Kidney capillary endothelial cell (primary cell): ENCODE data around the gene BBS2.

Experiments used
- DNase-seq: peaks from one replicate; pipeline ENCODE4 v3.0.0-alpha.2; 2018; ENCODE audit warnings: low spot score

The BBS2 gene

DNA sequence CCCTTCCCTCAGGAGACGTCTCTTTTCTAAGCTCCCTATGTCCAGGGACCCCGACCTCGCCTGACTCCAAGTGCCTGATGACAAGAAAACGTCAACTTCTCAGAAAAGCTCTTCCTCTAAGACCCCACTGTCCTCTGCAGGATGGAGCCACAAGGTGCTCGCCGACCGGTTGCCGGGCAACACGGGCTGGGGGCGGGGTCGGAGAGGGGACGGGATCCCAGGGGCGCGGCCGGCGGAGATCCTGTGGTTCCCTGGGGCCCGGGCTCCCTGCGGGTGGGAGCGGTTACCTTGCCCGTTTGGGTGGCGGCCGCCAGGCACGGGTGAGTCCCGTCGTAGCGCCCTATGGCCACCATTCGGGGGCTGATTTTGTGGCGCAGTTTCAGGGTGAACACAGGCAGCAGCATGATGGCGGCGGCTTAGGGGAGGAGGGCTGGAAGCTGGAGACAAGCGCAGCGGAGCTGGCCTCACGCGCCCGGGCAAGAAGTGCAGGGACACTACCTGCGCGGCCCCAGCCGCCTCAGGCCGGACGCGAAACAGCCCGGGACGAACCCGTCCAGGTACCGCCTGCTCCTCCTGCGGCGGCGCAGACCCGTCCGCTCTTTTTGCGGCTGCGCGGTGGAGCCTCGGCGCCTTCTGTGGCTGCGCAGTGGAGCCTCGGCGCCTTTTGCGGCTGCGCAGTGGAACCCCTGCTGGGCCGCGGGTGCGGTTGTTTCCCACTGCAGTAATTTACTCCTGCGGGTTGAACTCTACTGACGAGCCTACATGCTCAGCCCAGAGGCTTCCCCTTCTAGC, at the start of gene BBS2:
TSS of gene BBS2 (minus strand) at position 566 of the 792 bp plus-strand sequence. CDS start at position 404, 162 bp downstream.
- peak; percentile 73 for DNase-seq

- no peak for DNase-seq
Measured at GRCh38 chr16:56564793-56565477, 45.1 kb upstream of the BBS2 start, which contains the start of gene MT4. Gene MT4 (plus strand): TSS chr16:56565073. CDS start chr16:56565129, 56 bp downstream.

DNA sequence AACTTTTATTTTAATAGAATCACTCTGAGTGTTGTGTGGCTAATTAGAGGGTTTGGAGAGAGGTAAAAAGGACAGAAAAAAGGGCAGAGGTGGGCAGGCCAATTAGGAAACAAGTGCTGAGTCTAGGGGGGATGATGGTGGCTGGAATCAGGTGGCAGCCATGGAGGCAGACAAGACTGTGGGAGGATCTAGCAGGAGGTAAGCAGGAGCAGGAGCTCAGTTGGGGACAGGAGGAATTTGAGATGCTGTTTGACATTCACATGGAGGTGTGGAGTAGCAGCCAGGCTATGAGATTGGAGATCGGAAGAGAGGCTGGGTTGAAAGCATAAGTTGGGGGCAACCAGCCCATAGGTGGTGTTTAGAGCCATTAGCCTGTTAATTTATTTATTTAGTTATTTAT, 41.3 kb upstream of the BBS2 start:
- no peak for DNase-seq

DNA sequence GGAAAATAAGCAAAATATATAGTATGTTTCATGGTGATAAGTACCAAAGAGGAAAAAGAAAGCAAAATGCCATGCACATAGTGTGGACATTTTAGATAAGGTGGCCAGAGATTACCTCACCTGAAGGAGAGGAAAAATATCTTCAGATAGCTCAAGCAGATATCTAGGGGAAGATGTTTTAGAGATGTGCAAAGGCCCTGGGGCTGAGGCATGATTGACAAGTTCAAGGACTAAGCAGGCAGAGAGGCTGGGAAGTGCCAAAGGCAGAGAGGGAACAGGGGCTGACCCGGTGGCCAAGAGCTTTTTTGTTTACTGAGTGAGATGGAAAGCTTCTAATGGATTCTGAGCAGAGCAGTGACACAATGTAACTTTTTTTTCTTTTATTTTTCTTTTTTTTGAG, 40.6 kb upstream of the BBS2 start:
- no peak for DNase-seq

- DNase-seq: no peak
Measured at GRCh38 chr16:56559109-56559508, 39.3 kb upstream of the BBS2 start.

DNA sequence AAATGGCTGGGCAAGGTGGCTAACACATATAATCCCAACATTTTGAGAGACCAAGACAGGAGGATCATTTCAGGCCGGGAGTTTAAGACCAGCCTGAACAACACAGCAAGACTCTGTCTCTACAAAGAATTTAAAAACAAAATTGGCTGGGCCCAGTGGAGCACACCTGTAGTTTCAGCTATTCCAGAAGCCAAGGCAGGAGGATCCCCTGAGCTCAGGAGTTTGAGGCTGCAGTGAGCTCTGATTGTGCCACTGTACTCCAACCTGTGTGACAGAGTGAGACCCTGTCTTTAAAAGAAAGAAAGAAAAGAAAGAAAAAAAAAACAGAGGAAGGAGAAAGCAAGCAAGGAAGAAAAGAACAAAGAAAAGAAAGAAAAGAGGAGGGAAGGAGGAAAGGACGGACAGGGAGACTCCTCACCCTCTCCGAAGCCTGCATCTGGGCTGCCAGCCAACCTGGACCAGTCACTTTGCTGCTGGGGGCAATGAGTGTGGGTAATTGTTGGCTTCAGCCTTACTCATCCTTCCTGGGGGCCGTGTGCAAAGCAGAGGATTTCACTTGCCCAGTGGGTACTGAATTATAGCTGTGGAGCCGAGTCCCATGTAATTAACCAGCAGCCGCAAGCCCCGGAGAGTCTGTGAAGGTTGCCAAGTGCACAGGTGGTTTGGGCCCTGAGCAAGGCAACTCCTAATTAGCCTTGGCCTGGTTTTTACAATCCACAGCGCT, 38.4 kb upstream of the BBS2 start:
- no peak for DNase-seq

- no peak for DNase-seq
Measured at GRCh38 chr16:56554441-56554840, 34.6 kb upstream of the BBS2 start.

DNA sequence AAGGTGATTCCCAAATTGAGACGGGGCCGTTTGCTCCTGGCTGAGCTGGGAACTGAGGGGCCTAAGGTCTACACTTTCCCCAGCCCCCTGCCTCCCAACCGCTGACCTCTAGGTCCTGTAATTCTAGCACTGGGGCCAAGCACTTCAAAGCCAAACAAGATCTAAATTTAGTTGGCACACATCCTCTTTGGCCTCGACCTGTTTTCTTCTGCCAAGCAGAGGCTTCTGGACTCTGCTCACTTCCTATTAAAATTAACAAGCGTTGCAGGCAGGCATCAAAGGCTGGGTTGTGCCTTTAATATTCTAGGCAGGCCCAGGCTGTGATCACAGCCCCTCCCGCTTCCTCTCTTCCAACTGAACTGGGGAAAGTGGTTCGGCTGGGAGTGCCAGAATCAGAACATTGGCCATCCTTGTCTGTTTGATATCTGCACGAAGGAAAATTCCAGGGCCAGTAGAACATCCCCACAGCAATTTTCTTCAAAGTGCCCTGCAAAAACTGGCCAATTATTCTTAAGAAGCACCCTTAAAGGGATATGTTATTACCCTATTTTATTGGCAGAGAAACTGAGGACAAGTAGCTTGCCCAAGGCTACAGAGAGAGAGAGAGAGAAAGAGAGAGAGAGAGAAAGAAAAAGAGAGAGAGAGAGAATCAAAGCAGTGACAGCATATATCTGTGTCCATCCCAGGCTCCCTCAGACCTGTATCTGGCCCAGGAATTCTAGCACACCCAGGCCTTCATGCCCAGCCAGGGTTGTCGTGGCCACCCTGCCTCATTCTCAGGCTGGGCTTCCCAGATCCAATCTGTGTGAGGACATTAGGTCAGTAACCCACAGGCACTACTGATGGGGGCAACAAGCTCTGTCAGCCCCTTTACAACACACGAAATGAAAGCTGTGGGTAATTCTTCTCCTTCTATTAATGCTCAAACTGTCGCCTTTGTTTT, 32.2 kb upstream of the BBS2 start:
- DNase-seq: no peak

DNA sequence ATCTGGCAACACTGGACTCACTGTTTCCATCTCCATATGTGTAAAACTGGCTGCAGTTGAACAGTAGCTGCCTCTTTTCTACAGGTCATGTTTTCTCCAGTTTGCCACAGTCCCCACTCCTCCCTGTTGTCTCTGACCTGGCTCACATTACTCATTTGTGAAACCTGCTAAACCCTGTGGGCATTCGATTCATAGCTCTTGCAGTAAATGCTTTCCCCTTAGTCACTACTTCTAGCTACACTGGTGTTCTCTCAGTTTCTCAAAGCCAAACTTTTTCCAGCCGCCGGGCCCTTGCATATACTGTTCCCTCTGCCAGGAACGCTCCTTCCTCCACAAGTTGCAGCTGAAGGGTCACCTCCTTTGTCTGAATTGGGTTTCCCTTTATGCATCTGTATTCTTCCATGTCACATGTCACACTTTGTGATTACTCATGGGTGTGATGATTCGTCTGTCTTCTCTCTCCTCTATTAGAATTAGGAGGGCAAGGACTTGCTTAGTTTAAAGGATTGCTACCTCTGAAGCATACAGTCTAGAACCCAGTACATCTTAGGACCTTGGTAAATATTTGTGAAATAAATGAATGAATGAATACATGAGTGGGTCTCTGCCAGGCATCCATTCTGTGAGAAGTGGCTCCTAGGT, 30.0 kb upstream of the BBS2 start:
- no peak for DNase-seq

DNA sequence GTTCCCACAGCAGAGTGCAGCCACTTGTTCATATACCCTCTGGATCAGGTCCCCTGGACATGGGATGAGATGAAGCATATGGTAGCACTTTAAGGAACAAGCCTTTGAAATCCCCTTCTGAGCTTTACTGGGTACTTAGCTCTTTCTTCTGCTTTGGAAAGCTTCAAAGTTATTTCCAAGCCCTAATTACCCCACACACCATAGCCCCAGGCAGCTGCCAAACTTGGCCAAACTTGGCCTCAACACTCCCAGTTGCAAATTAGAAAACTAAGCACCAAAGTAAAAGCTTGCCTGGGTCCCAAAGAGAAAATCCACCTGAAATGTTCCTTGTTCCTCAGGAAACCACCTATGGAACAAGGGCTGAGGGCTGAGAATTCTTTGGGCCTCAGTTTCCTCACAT, 29.3 kb upstream of the BBS2 start:
- no peak for DNase-seq

- DNase-seq: peak; percentile 34
Measured at GRCh38 chr16:56547949-56548567, 28.2 kb upstream of the BBS2 start.

GRCh38 chr16:56547120-56547948, 27.5 kb upstream of the BBS2 start:
- DNase-seq: peak; percentile 31

DNA sequence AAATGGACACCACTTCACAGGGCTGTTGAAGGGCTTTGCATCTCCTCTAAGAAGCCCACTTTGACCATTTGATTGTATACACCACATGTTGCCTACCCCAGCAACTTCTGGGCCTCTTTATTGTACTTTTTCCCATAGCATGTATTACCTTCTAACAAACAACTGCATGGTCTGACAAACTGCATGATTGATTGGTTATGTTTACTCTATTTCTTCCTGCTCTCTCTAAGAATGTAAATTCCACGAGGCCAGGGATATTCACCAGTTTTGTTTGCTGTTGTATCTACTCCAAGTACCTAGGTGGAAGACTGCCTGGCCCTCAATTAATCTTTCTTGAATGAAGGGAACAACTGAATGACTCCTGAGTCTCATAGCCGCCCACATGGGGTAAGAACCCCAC, 22.2 kb upstream of the BBS2 start:
- DNase-seq: no peak

- no peak for DNase-seq
Measured at GRCh38 chr16:56539656-56540055, 19.8 kb upstream of the BBS2 start.

- no peak for DNase-seq
Measured at GRCh38 chr16:56538331-56538730, 18.5 kb upstream of the BBS2 start.

GRCh38 chr16:56534847-56535383, 15.1 kb upstream of the BBS2 start:
- no peak for DNase-seq

- no peak for DNase-seq
Measured at GRCh38 chr16:56532714-56533113, 12.9 kb upstream of the BBS2 start.

DNA sequence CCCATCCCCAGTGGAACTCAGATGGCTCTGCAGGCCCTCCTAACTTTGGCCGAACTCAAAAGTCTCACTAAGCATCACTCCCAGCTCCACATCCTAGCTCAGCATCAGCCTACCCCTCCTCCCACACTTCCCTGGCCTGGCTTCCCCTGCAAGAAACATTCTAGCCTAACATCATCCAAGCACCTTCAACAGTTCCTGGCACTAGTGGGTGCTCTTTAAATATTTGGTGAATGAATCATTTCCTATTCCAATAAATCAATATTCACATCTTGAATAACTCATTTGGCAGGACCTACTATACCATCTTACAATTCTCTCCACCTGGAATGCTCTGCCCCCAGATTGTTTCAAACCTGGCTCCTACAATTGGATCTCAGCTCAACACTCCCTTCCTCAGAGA, 11.0 kb upstream of the BBS2 start:
- DNase-seq: no peak

- peak; percentile 44 for DNase-seq
Measured at GRCh38 chr16:56525236-56525635, 5.4 kb upstream of the BBS2 start.

DNA sequence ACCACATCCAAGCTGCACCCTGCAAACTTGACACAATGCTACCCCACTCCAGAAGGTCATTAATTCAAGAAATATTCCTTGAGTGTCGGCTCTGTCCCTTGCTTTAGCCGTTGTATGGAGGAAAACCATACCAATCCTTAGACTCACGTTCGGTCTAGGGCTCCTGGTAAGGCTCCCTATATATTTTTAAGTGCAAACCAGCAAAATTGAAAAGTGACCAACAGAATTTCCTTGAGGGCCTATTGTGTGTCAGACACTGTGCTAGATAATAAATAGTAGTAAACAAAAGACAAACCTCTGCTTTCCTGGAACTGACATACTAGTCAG, 390 bp upstream of the BBS2 start:
- DNase-seq: no peak
